ENCODE results near the gene ACACB.

Gene ACACB

GRCh38 chr12:109093022-109093918, 23.1 kb upstream of the ACACB start, which contains the start of gene ALKBH2:
ALKBH2 (minus strand) TSS chr12:109093472; CDS start chr12:109092786, 686 bp downstream.
- Histone ChIP-seq H3K79me2 (ENCODE audit: control insufficient read depth, insufficient read depth, low read length, unreplicated experiment) (peaks cover 17% of the 10 kb centered on the region), H3K4me1 (ENCODE audit: control insufficient read depth, insufficient read depth, low read length, unreplicated experiment) (peaks cover 20% of the 10 kb centered on the region), H3K4me3 (ENCODE audit: low read depth, low read length) (peak within 1 kb of the TSS; percentile 85), H3K36me3 (ENCODE audit: insufficient read depth, low read length) (no peaks in the 10 kb centered on the region), H3K27me3 (ENCODE audit: insufficient read depth, low read length) (no peaks in the 10 kb centered on the region), H2AFZ (ENCODE audit: low read length, unreplicated experiment) (peak within 1 kb of the TSS; percentile 97), H3K27ac (ENCODE audit: low read depth, low read length) (peak within 1 kb of the TSS; percentile 63)

DNA sequence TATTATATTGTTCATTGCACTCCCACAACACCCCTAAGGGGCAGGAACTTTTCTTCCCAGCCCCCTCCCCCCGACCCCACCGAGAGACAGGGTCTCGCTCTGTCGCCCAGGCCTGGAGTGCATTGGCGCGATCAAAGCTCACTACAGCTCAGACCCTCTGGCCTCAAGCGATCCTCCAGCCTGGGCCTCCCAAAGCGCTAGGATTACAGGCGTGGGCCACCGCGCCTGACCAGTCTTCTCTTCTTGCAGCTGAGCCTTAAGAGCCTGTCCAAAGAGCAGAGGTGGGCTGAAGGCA, 19.3 kb upstream of the ACACB start:
- Histone ChIP-seq H3K27me3 (ENCODE audit: insufficient read depth, low read length) (no peaks in the 10 kb centered on the region), H2AFZ (ENCODE audit: low read length, unreplicated experiment) (peak overlapping the region; percentile 83), H3K4me1 (ENCODE audit: control insufficient read depth, insufficient read depth, low read length, unreplicated experiment) (peaks cover 23% of the 10 kb centered on the region), H3K4me3 (ENCODE audit: low read depth, low read length) (peak overlapping the region; percentile 96), H3K27ac (ENCODE audit: low read depth, low read length) (no peak overlapping the region), H3K79me2 (ENCODE audit: control insufficient read depth, insufficient read depth, low read length, unreplicated experiment) (peaks cover 21% of the 10 kb centered on the region), H3K36me3 (ENCODE audit: insufficient read depth, low read length) (peaks cover 13% of the 10 kb centered on the region)

GRCh38 chr12:109097435-109098182, 18.8 kb upstream of the ACACB start, which contains the start of gene UNG:
UNG (plus strand) TSS chr12:109097597; CDS start chr12:109097680, 83 bp downstream.
- Histone ChIP-seq H2AFZ (ENCODE audit: low read length, unreplicated experiment) (peak within 1 kb of the TSS; percentile 96), H3K79me2 (ENCODE audit: control insufficient read depth, insufficient read depth, low read length, unreplicated experiment) (peaks cover 16% of the 10 kb centered on the region), H3K36me3 (ENCODE audit: insufficient read depth, low read length) (peaks cover 13% of the 10 kb centered on the region), H3K4me1 (ENCODE audit: control insufficient read depth, insufficient read depth, low read length, unreplicated experiment) (peaks cover 18% of the 10 kb centered on the region), H3K27ac (ENCODE audit: low read depth, low read length) (peak within 1 kb of the TSS; percentile 67), H3K27me3 (ENCODE audit: insufficient read depth, low read length) (no peaks in the 10 kb centered on the region), H3K4me3 (ENCODE audit: low read depth, low read length) (peak within 1 kb of the TSS; percentile 96)

DNA sequence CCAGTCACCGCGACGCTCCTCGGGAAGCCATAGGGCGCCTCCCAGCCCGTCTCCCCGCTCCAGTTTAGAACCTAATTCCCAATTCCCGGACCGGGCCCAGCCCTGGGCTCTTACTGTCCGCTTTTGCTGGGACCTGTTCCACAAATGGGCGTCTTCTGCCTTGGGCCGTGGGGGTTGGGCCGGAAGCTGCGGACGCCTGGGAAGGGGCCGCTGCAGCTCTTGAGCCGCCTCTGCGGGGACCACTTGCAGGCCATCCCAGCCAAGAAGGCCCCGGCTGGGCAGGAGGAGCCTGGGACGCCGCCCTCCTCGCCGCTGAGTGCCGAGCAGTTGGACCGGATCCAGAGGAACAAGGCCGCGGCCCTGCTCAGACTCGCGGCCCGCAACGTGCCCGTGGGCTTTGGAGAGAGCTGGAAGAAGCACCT, 18.2 kb upstream of the ACACB start:
- peak overlapping the region; percentile 56 for H3K27ac ChIP-seq (ENCODE audit: low read depth, low read length)
- H3K79me2 ChIP-seq (ENCODE audit: control insufficient read depth, insufficient read depth, low read length, unreplicated experiment) = peaks cover 10% of the 10 kb centered on the region
- H3K36me3 ChIP-seq (ENCODE audit: insufficient read depth, low read length) = peaks cover 15% of the 10 kb centered on the region
- peaks cover 17% of the 10 kb centered on the region for H3K4me1 ChIP-seq (ENCODE audit: control insufficient read depth, insufficient read depth, low read length, unreplicated experiment)
- peak overlapping the region; percentile 53 for H2AFZ ChIP-seq (ENCODE audit: low read length, unreplicated experiment)
- no peaks in the 10 kb centered on the region for H3K27me3 ChIP-seq (ENCODE audit: insufficient read depth, low read length)
- H3K4me3 ChIP-seq (ENCODE audit: low read depth, low read length) = peak overlapping the region; percentile 96

DNA sequence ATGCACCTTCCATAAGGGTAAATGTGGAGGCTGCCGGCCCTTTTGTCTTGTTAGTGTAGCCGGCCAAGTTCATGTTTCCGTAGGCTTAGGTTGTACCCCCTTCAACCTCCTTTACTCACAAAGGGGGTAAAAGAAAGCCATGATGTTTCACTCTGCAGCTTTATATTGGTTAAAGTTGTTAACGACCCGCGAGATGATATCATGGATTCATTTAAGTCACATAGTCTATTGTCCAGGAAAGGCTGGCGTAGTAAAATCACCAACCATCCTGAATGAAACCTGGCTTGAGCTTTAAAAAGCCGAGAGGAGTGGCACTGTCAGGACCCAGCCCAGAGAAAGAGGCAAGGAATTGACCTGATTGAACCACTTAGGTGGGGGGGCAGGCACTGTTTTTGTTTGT, 17.7 kb upstream of the ACACB start:
- Histone ChIP-seq H3K4me1 (ENCODE audit: control insufficient read depth, insufficient read depth, low read length, unreplicated experiment) (peaks cover 15% of the 10 kb centered on the region), H3K36me3 (ENCODE audit: insufficient read depth, low read length) (peaks cover 16% of the 10 kb centered on the region), H2AFZ (ENCODE audit: low read length, unreplicated experiment) (peak overlapping the region; percentile 53)

GRCh38 chr12:109099431-109100020, 16.9 kb upstream of the ACACB start:
- Histone ChIP-seq H3K27ac (ENCODE audit: low read depth, low read length) (no peak overlapping the region), H3K27me3 (ENCODE audit: insufficient read depth, low read length) (no peaks in the 10 kb centered on the region), H3K79me2 (ENCODE audit: control insufficient read depth, insufficient read depth, low read length, unreplicated experiment) (peaks cover 10% of the 10 kb centered on the region), H3K4me3 (ENCODE audit: low read depth, low read length) (peak overlapping the region; percentile 96), H3K4me1 (ENCODE audit: control insufficient read depth, insufficient read depth, low read length, unreplicated experiment) (peaks cover 12% of the 10 kb centered on the region), H2AFZ (ENCODE audit: low read length, unreplicated experiment) (no peak overlapping the region), H3K36me3 (ENCODE audit: insufficient read depth, low read length) (peaks cover 19% of the 10 kb centered on the region)

More for the DNA sequence above, 17.7 kb upstream of the ACACB start:
- peaks cover 10% of the 10 kb centered on the region for H3K79me2 ChIP-seq (ENCODE audit: control insufficient read depth, insufficient read depth, low read length, unreplicated experiment)
- peak overlapping the region; percentile 96 for H3K4me3 ChIP-seq (ENCODE audit: low read depth, low read length)
- H3K27ac ChIP-seq (ENCODE audit: low read depth, low read length) = peak overlapping the region; percentile 56
- no peaks in the 10 kb centered on the region for H3K27me3 ChIP-seq (ENCODE audit: insufficient read depth, low read length)

- H2AFZ ChIP-seq (ENCODE audit: low read length, unreplicated experiment) = no peak overlapping the region
- H3K4me3 ChIP-seq (ENCODE audit: low read depth, low read length) = no peak overlapping the region
- no peaks in the 10 kb centered on the region for H3K27me3 ChIP-seq (ENCODE audit: insufficient read depth, low read length)
- H3K36me3 ChIP-seq (ENCODE audit: insufficient read depth, low read length) = peaks cover 23% of the 10 kb centered on the region
- peaks cover 12% of the 10 kb centered on the region for H3K4me1 ChIP-seq (ENCODE audit: control insufficient read depth, insufficient read depth, low read length, unreplicated experiment)
- no peak overlapping the region for H3K27ac ChIP-seq (ENCODE audit: low read depth, low read length)
- H3K79me2 ChIP-seq (ENCODE audit: control insufficient read depth, insufficient read depth, low read length, unreplicated experiment) = peaks cover 10% of the 10 kb centered on the region
These were observed 15.6 kb upstream of the ACACB start for GRCh38 chr12:109100741-109101140.

- Histone ChIP-seq H2AFZ (ENCODE audit: low read length, unreplicated experiment) (no peak overlapping the region), H3K27ac (ENCODE audit: low read depth, low read length) (peak overlapping the region; percentile 29; the same call in 1 of the 2 replicates), H3K4me3 (ENCODE audit: low read depth, low read length) (no peak overlapping the region), H3K4me1 (ENCODE audit: control insufficient read depth, insufficient read depth, low read length, unreplicated experiment) (peaks cover 12% of the 10 kb centered on the region), H3K36me3 (ENCODE audit: insufficient read depth, low read length) (peaks cover 27% of the 10 kb centered on the region), H3K79me2 (ENCODE audit: control insufficient read depth, insufficient read depth, low read length, unreplicated experiment) (peaks cover 10% of the 10 kb centered on the region), H3K27me3 (ENCODE audit: insufficient read depth, low read length) (no peaks in the 10 kb centered on the region)
These were observed 13.9 kb upstream of the ACACB start for GRCh38 chr12:109102491-109102890.

DNA sequence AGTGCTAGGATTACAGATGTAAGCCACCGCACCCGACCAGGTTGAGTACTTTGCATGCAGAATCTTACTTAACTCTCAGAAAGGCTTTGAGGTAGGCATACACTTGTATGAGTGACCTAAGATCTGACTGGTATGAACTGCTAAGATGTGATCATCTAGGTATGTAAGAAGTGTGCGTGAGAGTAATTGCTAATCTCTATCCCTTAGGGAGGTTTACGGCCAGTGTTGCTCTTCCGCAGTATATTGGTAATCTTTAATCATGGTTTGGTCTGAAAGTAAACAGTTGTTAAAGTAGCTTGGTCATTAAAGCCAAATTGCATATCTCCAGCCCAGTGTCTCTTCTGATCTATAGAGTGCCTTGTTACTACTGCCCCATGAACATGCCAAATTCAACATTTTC, 11.2 kb upstream of the ACACB start:
- no peak overlapping the region for H3K27ac ChIP-seq (ENCODE audit: low read depth, low read length)
- peaks cover 6% of the 10 kb centered on the region for H3K4me1 ChIP-seq (ENCODE audit: control insufficient read depth, insufficient read depth, low read length, unreplicated experiment)
- no peak overlapping the region for H3K4me3 ChIP-seq (ENCODE audit: low read depth, low read length)
- H2AFZ ChIP-seq (ENCODE audit: low read length, unreplicated experiment) = no peak overlapping the region
- no peaks in the 10 kb centered on the region for H3K79me2 ChIP-seq (ENCODE audit: control insufficient read depth, insufficient read depth, low read length, unreplicated experiment)
- H3K27me3 ChIP-seq (ENCODE audit: insufficient read depth, low read length) = no peaks in the 10 kb centered on the region
- peaks cover 24% of the 10 kb centered on the region for H3K36me3 ChIP-seq (ENCODE audit: insufficient read depth, low read length)

DNA sequence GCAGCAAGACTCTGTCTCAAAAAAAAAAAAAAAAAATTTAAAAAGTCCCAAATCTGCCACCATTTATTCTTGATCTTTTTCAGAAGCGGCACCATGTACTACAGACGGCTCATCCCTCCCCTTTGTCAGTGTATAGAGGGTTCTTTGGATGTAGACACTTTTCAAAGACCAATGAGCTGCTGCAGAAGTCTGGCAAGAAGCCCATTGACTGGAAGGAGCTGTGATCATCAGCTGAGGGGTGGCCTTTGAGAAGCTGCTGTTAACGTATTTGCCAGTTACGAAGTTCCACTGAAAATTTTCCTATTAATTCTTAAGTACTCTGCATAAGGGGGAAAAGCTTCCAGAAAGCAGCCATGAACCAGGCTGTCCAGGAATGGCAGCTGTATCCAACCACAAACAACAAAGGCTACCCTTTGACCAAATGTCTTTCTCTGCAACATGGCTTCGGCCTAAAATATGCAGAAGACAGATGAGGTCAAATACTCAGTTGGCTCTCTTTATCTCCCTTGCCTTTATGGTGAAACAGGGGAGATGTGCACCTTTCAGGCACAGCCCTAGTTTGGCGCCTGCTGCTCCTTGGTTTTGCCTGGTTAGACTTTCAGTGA, 6.5 kb upstream of the ACACB start:
- peaks cover 4% of the 10 kb centered on the region for H3K4me1 ChIP-seq (ENCODE audit: control insufficient read depth, insufficient read depth, low read length, unreplicated experiment)
- no peak overlapping the region for H2AFZ ChIP-seq (ENCODE audit: low read length, unreplicated experiment)
- H3K79me2 ChIP-seq (ENCODE audit: control insufficient read depth, insufficient read depth, low read length, unreplicated experiment) = no peaks in the 10 kb centered on the region
- H3K27me3 ChIP-seq (ENCODE audit: insufficient read depth, low read length) = no peaks in the 10 kb centered on the region
- no peak overlapping the region for H3K4me3 ChIP-seq (ENCODE audit: low read depth, low read length)
- H3K36me3 ChIP-seq (ENCODE audit: insufficient read depth, low read length) = peaks cover 6% of the 10 kb centered on the region; the same call in 1 of the 2 replicates
- peak overlapping the region; percentile 80; the same call in 1 of the 2 replicates for H3K27ac ChIP-seq (ENCODE audit: low read depth, low read length)
